HG03354 (cell line): Measurements from ENCODE around the gene ADAMTSL4.
"Not testable (repeated sequence)": the region's sequence is repeated elsewhere in the genome, so short reads cannot be mapped to it uniquely, and the experiment has no call there.

Experiments
- ATAC-seq: cut with Tn5 transposase; IDR thresholded peaks from one replicate; pipeline ENCODE4 v1.9.1; 2021; ENCODE audit warnings: mild to moderate bottlenecking; ENCODE audit not compliant: unreplicated experiment, poor library complexity, severe bottlenecking

ADAMTSL4 gene

GRCh38 chr1:150579110-150579944 is 30.1 kb downstream of the ADAMTSL4 start, which contains the start of gene MCL1:
Gene MCL1, minus strand, starts transcription at chr1:150579610. Its CDS starts 80 bp downstream, at chr1:150579530.
- peak; percentile 84 for ATAC-seq

GRCh38 chr1:150579945-150580642 is 30.9 kb downstream of the ADAMTSL4 start:
- ATAC-seq: no peak

- ATAC-seq: not testable (repeated sequence)
These were observed 31.8 kb downstream of the ADAMTSL4 start for GRCh38 chr1:150580966-150581365.

- not testable (repeated sequence) for ATAC-seq
These were observed 32.2 kb downstream of the ADAMTSL4 start for GRCh38 chr1:150581437-150581836.

- not testable (repeated sequence) for ATAC-seq
These were observed 32.8 kb downstream of the ADAMTSL4 start for GRCh38 chr1:150581962-150582361.

- no peak for ATAC-seq
These were observed 33.2 kb downstream of the ADAMTSL4 start for GRCh38 chr1:150582371-150582770.

- ATAC-seq: no peak
These were observed 47.1 kb downstream of the ADAMTSL4 start for GRCh38 chr1:150596095-150596892.

- no peak for ATAC-seq
These were observed 47.8 kb downstream of the ADAMTSL4 start for GRCh38 chr1:150596976-150597375.

- not testable (repeated sequence) for ATAC-seq
These were observed 49.1 kb downstream of the ADAMTSL4 start for GRCh38 chr1:150598346-150598745.

GRCh38 chr1:150601540-150601939 is 52.3 kb downstream of the ADAMTSL4 start:
- ATAC-seq: no peak

- not testable (repeated sequence) for ATAC-seq
These were observed 53.2 kb downstream of the ADAMTSL4 start for GRCh38 chr1:150602372-150602771.

- ATAC-seq: no peak
These were observed 54.5 kb downstream of the ADAMTSL4 start for GRCh38 chr1:150603711-150604110.

GRCh38 chr1:150604226-150604588 is 55.0 kb downstream of the ADAMTSL4 start:
- ATAC-seq: no peak

- ATAC-seq: not testable (repeated sequence)
These were observed 56.2 kb downstream of the ADAMTSL4 start for GRCh38 chr1:150605451-150605731.

GRCh38 chr1:150606463-150607142 is 57.4 kb downstream of the ADAMTSL4 start:
- ATAC-seq: no peak

- no peak for ATAC-seq
These were observed 60.5 kb downstream of the ADAMTSL4 start for GRCh38 chr1:150609732-150610131.
